Ureter (tissue), 1 donor: ENCODE results near the gene GADL1. TPM values are rescaled to one million over a fixed set of nuclear protein-coding genes. Genes with fewer than 3 reads are reported as not detected.

Experiments used
- DNase-seq: peaks from one replicate; pipeline ENCODE4 v3.0.0-alpha.2; 2020; ENCODE audit warnings: low spot score
- total RNA-seq: library from RNA; stranded (reverse); gene quantifications from one replicate; pipeline ENCODE4 v1.2.4, GENCODE V29; 2023
- donor health status: DM: yes; HTN: yes; CAD: no.

The GADL1 gene
- total RNA-seq, 1 donor from 2014 or later, result 0.10 TPM

DNA sequence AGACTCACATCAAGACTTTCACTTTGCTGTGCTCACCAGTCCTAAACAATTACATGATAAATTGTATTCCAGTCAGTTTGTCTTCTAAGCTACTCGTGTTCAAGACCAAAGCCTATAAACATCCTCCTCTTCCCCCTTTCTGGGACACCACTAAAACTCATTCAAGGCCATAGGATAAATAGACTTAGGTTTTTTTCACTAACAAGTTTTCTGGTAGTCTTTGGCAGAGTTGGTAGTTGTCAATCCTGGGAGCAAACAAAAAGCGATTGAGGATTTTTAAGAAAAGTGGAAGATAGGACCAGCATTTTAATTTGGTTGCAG, 173.2 kb downstream of the GADL1 start:
- no peak for DNase-seq

DNA sequence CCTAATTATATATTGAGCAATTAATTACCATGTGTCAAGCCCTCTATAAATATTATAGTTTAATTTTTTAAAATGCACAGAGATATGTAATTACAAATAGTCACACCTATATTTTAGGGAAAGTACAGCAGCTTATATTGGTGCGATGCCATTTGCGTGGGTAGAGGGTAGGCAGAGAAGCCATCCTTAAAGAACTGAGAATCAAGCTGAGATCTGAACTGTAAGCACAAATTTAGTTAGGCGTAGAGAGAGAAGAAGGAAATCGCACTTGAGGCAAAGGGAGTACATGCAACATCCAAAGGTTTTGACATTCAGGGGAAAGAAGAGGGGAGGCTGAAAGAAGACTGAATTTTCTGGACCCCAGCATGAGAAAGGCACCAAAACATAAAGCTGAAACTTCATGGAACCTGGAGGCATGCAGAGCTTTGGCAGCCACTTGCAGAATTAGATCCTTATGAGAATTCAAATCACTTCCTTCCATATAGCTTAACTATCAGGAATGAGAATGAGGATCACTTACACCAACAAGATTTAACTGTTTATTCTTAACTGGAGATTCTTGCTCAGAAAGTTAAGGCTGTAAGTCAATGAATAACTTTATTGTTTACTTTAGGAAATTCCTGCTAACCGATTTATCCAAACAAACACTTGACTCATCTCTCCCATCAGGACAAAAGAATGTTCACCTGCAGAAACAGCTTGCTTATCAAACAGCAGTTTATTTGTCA, 173.7 kb downstream of the GADL1 start:
- DNase-seq, result no peak

DNA sequence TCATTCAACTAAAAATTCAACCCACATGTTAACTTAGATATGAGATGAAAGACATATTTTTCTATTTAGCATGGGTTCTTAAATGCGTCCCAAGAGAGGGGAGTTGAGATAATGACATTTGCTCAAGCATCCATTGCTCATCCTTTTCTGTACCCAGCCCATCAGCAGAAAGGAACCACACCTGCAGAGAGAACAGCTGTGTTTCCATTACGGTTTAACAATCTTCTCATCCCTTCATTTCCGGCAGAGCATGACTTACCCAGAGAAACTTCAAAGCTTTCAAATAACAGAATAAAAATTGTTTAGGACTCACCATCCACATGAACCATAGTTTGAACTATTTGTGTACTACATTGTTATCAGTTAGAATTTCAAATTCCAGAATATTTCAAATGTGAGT, 174.9 kb downstream of the GADL1 start:
- no peak for DNase-seq

DNA sequence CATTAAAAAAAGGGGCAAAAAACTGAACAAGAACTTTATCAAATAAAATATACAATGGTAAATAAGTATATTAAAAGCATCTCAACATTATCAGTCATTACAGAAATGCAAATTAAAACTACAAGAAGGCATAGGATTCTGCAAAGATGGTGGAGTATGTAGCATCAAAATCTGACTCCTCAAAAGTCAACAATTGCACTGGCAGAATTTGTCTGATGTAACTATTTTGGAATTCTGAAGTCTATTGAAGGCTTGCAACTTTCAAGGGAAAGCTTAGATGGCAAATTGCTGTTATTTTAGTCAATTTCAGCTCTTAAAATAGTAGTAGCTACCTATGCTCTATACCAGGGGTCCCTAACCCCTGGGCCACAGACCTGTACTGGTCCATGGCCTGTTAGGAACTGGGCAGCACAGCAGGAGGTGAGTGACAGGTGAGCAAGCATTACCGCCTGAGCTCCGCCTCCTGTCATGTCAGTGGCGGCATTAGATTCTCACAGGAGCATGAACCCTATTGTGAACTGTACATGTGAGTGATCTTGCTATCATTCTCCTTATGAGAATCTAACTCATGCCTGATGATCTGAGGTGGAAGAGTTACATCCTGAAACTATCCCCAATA, 180.5 kb downstream of the GADL1 start:
- no peak for DNase-seq

DNA sequence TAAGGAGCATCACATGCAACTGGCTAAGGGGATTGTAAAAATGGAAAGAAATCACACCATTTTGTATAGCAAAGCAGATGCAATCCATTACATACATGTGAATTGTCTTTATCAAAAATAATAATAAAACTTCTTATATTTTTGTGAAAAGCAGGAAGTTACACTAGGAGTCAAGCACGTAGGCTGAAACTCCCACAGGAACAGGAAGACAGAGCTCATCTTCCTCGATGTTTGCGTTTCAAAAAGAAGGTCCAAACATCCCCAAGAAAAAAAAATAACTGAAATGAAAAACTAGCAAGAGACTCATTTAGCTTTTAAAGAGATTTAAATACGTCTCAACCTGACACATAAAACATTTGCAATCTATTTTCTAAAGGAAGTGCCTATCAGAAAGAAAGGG, 181.5 kb downstream of the GADL1 start:
- no peak for DNase-seq

DNA sequence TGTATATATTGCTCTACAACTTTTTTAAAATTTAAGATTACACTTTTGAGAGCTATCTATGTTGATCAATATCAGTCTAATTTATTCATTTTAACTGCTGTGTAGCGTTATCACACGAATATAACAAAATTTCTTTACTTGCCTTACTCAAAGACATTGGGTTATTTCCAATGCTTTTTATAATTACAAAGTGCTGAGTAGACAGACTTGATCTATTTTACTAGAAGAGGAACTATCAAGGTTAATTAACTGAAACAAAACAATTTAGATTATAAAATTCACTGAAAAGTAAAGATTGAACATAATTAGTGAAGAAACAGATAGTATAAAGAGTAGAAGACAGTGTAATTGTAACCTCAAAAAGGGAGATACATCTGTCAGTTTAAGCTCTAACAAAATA, 182.6 kb downstream of the GADL1 start:
- DNase-seq, result no peak

DNA sequence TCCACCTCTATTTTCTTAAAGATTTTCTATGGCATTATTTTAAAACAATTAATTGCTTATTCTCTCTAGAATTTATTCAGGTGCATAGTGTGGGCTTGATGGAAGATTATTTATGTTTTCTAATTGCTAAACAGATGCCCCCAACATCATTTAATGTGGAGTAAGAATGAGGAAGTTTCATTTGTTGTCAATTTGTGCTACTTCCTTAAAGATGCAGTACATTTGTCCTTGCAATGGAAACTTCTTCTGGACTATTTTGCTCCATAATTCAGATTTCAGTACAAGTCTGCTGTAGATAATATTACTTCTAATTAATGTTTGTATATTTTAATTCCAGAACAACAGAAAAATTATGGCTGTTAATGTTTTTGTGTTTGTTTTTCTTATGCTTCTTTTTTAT, 183.3 kb downstream of the GADL1 start:
- DNase-seq, result no peak

DNA sequence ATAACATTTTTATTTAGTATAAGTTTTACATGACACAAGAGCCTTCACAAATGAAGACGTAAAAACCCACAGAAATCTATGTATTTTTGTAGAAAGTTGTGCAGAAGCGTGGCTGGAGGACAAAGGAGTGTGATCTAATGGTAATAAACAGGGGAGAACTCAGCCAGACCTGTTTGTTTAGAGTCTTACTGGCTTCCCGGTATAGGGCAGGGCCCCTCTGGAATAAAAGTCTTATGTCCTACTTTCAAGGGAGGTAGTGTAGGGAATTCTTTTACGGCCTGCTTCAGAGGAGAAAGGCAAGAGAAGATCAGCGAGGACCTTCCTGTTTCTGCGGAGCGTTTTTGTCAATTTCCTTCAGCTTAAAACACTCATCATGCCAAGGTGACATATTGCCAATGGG, 184.4 kb downstream of the GADL1 start:
- no peak for DNase-seq

DNA sequence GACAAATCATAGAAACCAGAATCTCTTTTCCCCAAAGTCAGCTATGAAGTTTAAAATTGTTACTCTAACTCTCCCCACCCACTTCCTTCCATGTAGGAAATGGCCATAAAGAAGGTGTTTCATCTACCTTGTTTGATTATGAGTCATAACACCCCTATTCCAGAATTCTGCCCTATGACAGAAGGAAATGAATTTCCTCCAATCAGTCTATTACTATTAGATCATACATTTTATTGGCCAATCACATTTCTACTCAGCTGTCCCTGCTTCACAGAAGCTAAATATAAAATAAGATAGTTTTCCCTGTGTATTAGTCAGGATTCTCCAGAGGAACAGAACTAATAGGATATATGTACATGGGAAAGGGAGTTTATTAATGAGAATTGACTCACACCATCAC, 186.0 kb downstream of the GADL1 start:
- DNase-seq, result no peak

DNA sequence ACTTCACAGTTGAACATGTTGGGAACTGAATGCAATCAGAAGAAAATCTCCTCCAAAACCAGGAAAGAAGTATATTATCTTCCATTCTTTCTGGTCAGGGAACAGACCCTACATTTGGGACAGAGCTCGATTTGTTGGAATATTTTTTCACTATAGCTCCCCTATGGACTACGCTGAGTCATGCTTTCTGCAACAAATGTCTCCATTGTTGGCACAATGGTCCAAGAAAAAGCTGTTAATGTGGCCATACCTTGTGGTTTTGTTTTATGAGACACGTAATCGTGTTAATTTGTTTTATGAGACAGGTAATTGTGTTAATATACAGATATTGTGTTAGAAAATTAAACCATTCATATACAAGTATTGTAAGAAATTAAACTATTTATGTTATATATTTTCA, 186.6 kb downstream of the GADL1 start:
- no peak for DNase-seq

DNA sequence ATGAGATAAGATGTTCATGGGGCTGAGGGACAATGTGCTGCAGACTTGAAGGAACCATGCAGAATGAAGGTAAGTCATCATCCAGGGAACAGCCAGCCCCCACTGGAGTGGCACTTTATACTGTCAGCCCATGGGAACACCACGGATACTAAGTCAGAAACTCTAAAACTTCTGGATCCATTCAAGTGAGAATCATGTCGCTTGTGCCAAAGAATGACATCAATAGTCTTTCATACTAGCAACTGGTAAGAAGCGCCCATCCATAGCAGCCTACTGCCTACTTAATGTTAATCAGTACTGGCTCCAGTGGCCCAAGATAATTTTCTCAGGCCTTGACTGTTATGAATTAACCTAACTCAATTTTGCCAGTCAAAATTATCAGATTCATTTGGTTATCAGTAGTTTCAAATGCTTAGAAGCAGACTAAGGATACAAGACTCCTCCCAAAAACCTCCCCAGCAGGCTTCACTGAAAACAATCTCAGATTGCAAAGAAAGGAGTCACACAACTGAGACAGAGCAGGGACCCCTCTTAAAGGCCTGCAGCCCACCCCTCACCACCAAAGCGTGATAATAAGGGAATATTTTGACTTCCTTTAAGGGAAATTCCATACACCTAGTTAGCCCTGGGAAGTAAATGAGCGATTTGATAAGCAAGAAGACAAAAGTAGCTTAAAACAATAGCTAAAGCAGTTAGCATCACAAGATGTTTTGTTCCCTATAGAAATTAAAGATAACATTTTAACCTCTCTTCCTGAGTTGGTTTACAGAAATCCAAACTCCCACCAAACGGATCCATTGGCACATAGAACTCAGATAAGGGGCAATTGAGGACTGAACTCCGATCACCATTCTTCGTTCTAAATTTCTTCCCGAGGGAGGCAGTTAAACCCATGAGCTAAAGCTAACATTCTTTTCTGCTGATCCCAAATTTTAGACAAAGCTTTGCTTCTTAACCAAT, 189.2 kb downstream of the GADL1 start:
- DNase-seq, result no peak

DNA sequence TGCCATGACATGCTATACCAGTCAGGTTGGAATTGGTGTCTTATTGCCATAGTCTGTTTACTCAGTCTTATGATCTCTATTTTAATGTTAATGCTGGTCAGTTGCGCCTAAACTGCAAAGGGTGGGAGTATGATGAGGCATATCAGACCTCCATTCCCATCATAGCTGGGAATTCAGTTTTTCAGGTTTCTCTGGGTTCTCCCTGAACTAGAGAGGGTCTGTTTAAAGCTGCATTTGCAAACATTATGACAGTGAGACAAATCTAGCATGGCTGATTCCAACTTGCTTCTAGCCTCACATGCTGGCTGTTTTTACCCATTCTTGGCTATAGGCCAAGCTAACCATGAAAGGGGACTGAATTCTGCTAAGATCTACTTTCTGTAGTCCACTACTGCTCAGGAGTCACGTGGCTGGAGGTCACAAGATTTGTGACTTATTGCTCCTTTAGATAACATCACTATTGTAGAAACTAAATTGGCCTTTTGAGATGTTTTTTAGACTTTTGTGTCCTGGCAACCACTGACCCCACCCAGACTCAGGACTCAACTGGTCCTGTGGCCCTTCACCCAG, 191.5 kb downstream of the GADL1 start:
- DNase-seq, result no peak

DNA sequence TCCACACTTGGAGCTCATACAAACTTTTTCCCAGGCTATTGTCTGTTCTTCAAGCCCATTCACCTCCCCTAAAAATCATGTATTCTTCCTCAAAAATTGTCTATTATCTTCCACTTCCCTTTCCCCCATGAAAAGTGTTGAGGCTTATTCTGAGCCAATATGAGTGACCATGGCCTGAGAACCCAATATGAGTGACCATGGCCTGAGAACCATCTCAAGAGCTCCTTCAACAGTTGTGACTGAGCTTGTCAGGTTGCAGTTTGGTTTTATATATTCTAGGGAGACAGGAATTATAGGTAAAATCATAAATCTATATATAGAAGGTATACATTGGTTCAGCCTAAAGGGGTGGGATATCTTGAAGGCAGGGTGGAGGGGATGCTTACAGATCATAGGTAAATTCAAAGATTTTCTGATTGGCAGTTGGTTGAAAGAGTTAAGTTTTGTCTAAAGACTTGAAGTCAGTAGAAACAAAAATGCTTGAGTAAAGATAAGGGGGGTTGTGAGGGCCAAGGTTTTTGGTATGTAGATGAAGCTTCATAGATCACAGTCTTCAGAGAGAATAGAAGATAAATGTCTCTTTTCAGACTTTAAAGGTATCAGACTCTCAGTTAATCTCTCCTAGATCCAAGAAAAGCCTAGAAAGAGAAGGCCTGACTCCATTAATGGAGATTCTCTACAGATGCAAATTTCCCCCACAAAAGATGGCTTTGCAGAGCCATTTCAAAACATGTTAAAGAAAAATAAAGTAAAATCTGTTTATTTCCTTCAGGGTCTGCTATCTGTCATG, 192.2 kb downstream of the GADL1 start:
- no peak for DNase-seq

DNA sequence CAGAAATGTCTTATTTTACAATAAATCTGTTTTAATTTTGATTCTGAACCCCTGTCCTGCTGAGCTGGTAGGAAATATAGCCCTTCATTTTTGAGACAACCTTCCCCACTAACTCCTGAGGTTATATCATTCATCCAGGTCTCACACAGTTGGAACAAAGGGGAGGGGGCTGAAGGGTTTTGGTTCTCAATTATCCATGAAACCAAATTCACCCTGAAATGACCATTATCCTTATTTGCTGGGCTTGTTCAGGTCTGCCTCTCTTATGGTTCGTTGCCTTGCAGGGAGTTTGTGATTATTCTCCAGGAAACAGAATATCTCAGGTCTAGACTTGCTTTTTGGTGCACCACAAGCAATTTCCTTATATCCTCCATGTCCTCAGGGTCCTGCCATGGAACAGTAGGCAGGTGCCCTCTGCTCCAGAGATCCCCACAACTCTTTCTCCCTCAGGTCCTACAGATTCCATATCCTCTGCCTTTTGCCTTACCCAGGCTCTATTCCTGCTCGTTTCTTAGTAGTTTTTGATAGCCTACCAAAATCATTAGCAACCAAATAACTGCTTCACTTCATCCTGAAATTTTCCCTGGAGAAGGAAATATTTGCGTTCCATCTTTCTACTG, 193.6 kb downstream of the GADL1 start:
- no peak for DNase-seq

DNA sequence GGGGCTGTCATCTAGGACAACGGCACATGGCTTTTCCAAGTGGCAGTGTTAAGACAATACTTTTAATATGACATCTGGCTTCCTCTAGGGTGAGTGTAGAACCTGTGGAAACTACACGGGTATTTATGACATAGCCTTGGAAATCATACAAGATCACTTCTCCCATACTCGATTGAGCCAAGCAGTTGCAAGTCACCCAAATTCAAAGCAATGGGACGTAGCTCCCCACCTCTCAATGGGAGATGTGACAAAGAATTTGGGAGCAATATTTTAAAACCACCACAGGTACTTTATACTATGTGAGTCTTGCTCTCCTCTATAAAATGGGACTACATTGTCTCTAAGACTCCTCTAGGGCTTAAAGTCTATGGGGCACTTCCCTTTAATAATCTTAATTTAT, 194.5 kb downstream of the GADL1 start:
- DNase-seq, result no peak

DNA sequence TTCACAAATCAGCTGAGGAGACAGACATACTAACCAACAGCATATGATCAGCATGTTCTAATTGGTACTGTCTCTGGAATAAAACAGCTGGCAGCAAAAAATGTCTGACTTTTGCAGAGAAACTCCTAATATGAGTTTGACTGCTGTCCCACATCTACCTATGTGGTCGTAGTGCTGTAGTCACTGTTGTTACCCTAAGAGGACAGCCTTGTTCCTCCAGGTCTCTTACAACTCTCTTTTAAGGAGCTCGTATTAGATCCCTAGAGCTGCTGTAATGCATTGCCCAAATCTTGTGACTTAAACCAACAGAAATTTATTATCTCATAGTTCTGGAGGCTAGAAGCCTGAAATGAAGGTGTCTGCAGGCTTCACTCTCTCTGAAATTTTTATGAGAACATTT, 195.9 kb downstream of the GADL1 start:
- DNase-seq, result no peak

DNA sequence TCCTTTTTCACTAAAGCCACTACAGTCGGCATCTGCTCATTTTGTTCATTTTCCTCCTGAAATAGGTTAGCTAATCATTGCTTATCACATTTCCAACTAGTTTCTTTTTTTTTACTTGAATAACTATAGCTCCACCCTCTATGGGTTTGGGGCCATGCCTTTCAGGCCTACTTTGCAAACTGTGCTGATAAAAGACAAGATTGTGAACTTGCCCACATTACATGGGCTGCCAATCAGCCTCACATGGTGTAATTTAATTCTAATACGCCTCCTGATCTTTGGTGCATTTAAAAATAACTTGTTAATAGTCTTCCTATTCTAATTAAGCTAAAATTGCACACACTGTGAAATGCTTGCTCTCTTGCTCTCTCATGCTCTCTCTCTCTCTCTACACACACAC, 197.6 kb downstream of the GADL1 start:
- no peak for DNase-seq

DNA sequence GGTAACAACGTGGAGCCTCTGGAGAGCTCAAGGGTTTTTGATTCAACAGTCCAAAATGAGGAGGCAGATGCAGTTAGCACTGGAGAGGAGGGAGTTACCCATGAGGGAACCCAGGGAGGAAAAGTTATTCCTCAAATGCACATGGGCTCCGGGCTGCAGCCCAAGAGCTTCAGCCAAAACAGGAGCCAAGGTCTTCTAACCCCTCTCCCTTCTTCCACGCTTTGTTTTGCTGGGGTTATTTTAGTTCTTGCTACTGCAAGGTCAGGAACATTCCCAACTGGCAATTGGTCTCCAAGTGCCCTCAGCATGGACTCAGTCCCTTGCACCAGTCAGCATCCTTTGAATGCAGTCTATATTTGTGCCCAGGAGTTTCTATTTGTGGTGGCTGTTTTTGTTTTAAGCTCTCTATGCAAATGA, 198.1 kb downstream of the GADL1 start:
- DNase-seq, result no peak

DNA sequence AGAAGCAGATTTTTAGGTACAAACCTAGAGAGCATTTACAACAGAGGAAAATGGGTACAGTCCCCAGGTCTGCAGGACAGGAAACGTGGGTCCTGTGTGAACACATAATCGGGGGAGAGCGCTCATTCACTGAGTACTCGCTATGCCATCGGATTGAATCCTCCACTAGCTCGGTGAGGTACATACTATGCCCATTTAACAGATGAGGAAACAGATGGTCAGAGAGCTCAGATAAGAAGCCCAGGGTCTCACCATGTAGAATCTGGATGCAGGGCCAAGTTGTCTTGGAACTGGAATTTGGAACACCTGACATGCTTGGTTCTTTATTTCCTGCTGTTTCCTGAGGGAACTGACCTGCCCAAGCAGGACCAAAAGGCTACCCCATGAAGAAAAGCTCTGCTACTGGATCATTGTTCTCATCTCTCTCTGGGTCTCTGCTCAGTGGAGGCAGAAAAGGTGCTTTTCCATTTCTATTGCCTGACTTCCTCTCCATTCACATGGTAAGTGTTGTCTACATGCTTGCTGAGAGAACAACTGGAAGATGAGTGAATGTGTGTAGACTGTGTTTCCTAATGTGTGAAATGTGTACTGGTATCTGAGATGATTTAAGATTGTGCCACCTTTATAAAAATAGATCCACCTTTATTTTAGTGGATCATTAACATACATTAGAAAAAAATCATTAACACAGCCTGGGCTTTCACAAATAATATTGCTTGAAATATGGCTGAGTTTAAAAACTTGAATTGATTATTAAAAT, 199.0 kb downstream of the GADL1 start:
- no peak for DNase-seq

DNA sequence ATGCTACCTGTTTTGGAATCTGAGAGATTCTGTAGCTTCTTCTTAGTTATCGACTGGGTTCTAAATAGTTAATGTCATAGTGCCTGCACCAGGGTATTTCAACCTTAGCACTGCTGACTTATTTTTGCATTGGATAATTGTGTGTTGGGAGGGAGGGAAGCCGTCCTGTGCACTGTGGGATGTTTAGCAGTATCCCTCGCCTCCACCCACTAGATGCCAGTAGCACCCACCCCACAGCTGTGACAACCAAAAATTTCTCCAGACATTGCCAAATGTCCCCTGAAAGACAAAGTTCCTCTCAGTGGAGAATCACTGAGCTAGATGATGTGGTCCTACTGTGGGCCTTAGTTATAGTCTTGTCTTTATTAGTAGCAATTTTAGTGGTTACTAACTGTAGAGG, 199.8 kb downstream of the GADL1 start:
- no peak for DNase-seq
